Measurements from ENCODE around the gene SULT4A1. TPM values are rescaled to one million over a fixed set of nuclear protein-coding genes. Genes with fewer than 3 reads are reported as not detected.

SULT4A1 gene
- total and polyA plus RNA-seq, 2 of the 4 experiments (the other 2 are of a cell fraction), result 1.1 to 5.2 TPM

- intact Hi-C loops (cut with micrococcal nuclease) (loop anchor here (1.0 kb wide), 1 partner anchor 408 kb away; no protein-coding TSS in a partner anchor), dilution Hi-C loops (cut with HindIII; ENCODE audit: low sequenced_read_pairs, unreplicated experiment) (no loop called here), in situ Hi-C loops (cut with MboI; ENCODE audit: low sequenced_read_pairs) (no loop called here)
- Histone ChIP-seq H3K9ac (ENCODE audit: low read depth, low read length) (no peak overlapping the region), H3K23ac (ENCODE audit: low read depth, low read length) (no peak overlapping the region), H3K9me3 (ENCODE audit: control insufficient read depth, insufficient read depth, low read length) (no peaks in the 10 kb centered on the region), H3K36me3 (ENCODE audit: control insufficient read depth, insufficient read depth, low read length) (no peaks in the 10 kb centered on the region), H4K20me1 (ENCODE audit: insufficient read depth, low read length) (no peaks in the 10 kb centered on the region), H3K56ac (ENCODE audit: extremely low read depth, insufficient read depth, low read length) (no peak overlapping the region), H3K79me1 (ENCODE audit: low read depth in 1 of 2, low read length in 2 of 2) (no peaks in the 10 kb centered on the region), H2BK20ac (ENCODE audit: low read depth, low read length) (no peak overlapping the region), H2BK120ac (ENCODE audit: low read depth, low read length) (no peak overlapping the region), H3K18ac (ENCODE audit: low read depth, low read length) (no peak overlapping the region), H3K4me1 (ENCODE audit: control insufficient read depth, insufficient read depth, low read length) (no peaks in the 10 kb centered on the region), H2AK9ac (replicated peaks; ENCODE audit: low read depth, low read length, poor library complexity) (no peak overlapping the region), H3K14ac (replicated peaks; ENCODE audit: low read depth, low read length) (no peak overlapping the region), H2AK5ac (ENCODE audit: low read depth, low read length) (no peak overlapping the region), H3K4me2 (ENCODE audit: low read depth, low read length) (no peak overlapping the region), H3K27ac (ENCODE audit: insufficient read depth, low read length) (no peak overlapping the region), H4K5ac (ENCODE audit: low read depth, low read length) (no peak overlapping the region), H4K8ac (ENCODE audit: low read depth in 2 of 2, low read length in 2 of 2) (no peak overlapping the region), H3K4ac (ENCODE audit: low read depth, low read length) (no peak overlapping the region), H2BK5ac (ENCODE audit: low read depth, low read length, poor library complexity, severe bottlenecking) (no peak overlapping the region), H3K27me3 (ENCODE audit: control insufficient read depth, insufficient read depth, low read length) (no peaks in the 10 kb centered on the region; the same call in 1 of the 2 replicates), H4K91ac (ENCODE audit: insufficient read depth, low read depth, low read length) (no peak overlapping the region), H2BK15ac (ENCODE audit: low read depth, low read length) (no peak overlapping the region), H3K4me3 (ENCODE audit: insufficient read depth, low read depth, low read length) (no peak overlapping the region), H3K9me1 (ENCODE audit: insufficient read depth, low read length) (no peaks in the 10 kb centered on the region), H2AFZ (replicated peaks; ENCODE audit: low read length, poor library complexity) (no peak overlapping the region)
- POLR2A ChIA-PET (ENCODE audit: unreplicated experiment), result interaction anchor here (0.6 kb wide), 1 partner anchor 642 kb away, joined by 7 read pairs; no protein-coding TSS in a partner anchor
- DNase-seq (peak; percentile 81), ATAC-seq (ENCODE audit: low read depth) (peak; percentile 89)
- CTCF ChIA-PET, result interaction anchor here (0.6 to 1.6 kb wide), 10 partner anchors 9 to 405 kb away, joined by 3 to 6 read pairs (median 4); no protein-coding TSS in a partner anchor
- no CpG with 5 or more reads among the region's 8 CpGs for WGBS, 2 experiments (ENCODE audit: extremely low coverage in 2 of 2, insufficient read length in 1 of 2)
- BruUV-seq (replicated peaks), result no TSS peak
- TF ChIP-seq POLR2A (IDR thresholded peaks at IDR 0.05; ENCODE audit: low read depth, low read length) (no peak), CHD1 (IDR thresholded peaks at IDR 0.05; ENCODE audit: low read depth, low read length) (no peak), MAZ (IDR thresholded peaks at IDR 0.05; ENCODE audit: borderline replicate concordance, low read depth, low read length) (no peak), RFX5 (IDR thresholded peaks at IDR 0.05; ENCODE audit: low read depth, low read length) (no peak), FOS (IDR thresholded peaks at IDR 0.05; ENCODE audit: low read depth, low read length) (no peak), MAFK (IDR thresholded peaks at IDR 0.05; ENCODE audit: low read depth, low read length) (no peak), CTCF (conservative IDR thresholded peaks at IDR 0.05; ENCODE audit: low read depth, low read length) (peak; percentile 74), RAD21 (IDR thresholded peaks at IDR 0.05; ENCODE audit: low read length) (peak; percentile 80), CEBPB (IDR thresholded peaks at IDR 0.05; ENCODE audit: low read depth, low read length) (no peak), BHLHE40 (IDR thresholded peaks at IDR 0.05; ENCODE audit: low read depth, low read length) (no peak), ELK1 (IDR thresholded peaks at IDR 0.05; ENCODE audit: borderline replicate concordance, low read depth, low read length) (no peak), MXI1 (IDR thresholded peaks at IDR 0.05; ENCODE audit: borderline replicate concordance, low read depth, low read length) (no peak), RCOR1 (IDR thresholded peaks at IDR 0.05; ENCODE audit: insufficient replicate concordance, low read length) (no peak), NFE2L2 (IDR thresholded peaks at IDR 0.05; ENCODE audit: low read depth, low read length) (no peak), SMC3 (IDR thresholded peaks at IDR 0.05; ENCODE audit: low read depth, low read length) (peak; percentile 66)
Measured at GRCh38 chr22:43796567-43796966, 65.7 kb downstream of the SULT4A1 start.
